Natural killer cell treated with Interleukin-12 subunit alpha and Interleukin-12 subunit beta and Interleukin-15 and Interleukin-18, amount 100 ng/mL, for 72 hours (primary cell): ENCODE results near the gene ETV3. TPM values are rescaled to one million over a fixed set of nuclear protein-coding genes. Genes with fewer than 3 reads are reported as not detected.

Source experiments
- ATAC-seq, 2 donors: fragments of 150-1000 bp; cut with Tn5 transposase in 1 of 2; sonication (Bioruptor Pico), chemical (Tn5 transposase) in 1 of 2; 2 replicates each; pipeline ENCODE4 v1.10.0; 2021
- DNase-seq: peaks from one replicate; pipeline ENCODE4 v3.0.0; 2022; ENCODE audit warnings: low spot score
- H3K27ac Mint-ChIP-seq, 2 donors: 1 replicate in 1 of 2; 2 replicates in 1 of 2; pipeline ENCODE4 v1.8.0; 2022; ENCODE audit warnings: mixed read lengths in 2 of 2, mild to moderate bottlenecking in 1 of 2, moderate library complexity in 1 of 2
- H3K27me3 Mint-ChIP-seq, 2 donors: 1 replicate in 1 of 2; 2 replicates in 1 of 2; pipeline ENCODE4 v1.8.0; 2022; ENCODE audit warnings: mixed read lengths in 2 of 2
- H3K36me3 Mint-ChIP-seq: one replicate; pipeline ENCODE4 v1.8.0; 2022; ENCODE audit warnings: mixed read lengths
- H3K4me1 Mint-ChIP-seq, 2 donors: 1 replicate in 1 of 2; 2 replicates in 1 of 2; pipeline ENCODE4 v1.8.0; 2022; ENCODE audit warnings: low read depth in 2 of 2, mixed read lengths in 2 of 2, mild to moderate bottlenecking in 1 of 2
- H3K4me3 Mint-ChIP-seq: one replicate; pipeline ENCODE4 v1.8.0; 2022; ENCODE audit warnings: mixed read lengths
- H3K9me3 Mint-ChIP-seq: 2 replicates; pipeline ENCODE4 v1.8.0; 2022; ENCODE audit warnings: mixed read lengths
- total RNA-seq, 2 donors: library from RNA; stranded (reverse); gene quantifications; one replicate each; pipeline ENCODE4 v1.2.3, GENCODE V29; 2022

Gene ETV3
- total RNA-seq, 2 donors from 2014 or later, result 45.8 to 63.0 TPM

DNA sequence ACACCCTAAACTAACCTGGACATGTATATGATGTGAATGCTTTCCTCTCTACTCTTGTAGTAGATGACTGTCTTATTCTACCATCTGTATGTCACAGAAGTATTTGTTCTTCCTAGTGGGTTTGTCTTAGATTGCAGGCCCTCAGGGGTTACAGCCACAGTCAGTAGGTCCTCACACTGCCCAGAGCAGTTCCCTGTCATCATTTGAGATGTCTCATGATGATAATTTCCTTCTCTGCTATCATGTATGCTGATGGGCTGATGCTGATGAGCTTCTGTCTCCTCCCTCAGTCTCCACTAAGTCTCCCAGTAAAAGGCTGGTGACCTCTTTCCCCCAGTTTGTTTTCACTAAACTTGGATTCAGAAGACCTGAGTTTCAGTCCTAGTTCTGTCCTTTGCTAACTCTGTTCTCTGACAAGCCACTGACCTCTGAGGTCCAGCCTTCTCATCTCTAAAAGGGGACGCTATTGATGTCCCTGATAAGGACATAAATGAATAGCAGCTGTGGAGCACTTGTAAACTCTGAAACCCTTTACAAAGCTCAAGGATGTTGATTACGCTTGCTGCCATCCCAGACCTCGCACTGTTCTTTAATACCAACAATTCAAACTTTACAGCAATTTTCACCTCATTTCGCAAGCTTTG, 3.1 kb upstream of the ETV3 start:
- DNase-seq, result no peak
- H3K4me3 Mint-ChIP-seq, result no peak overlapping the region
- H3K36me3 Mint-ChIP-seq, result peaks cover 10% of the 10 kb centered on the region
- H3K4me1 Mint-ChIP-seq, result peaks cover 19 to 28% of the 10 kb centered on the region in 2 donors
- H3K27ac Mint-ChIP-seq, result peak overlapping the region; percentile 3 to 93
- H3K9me3 Mint-ChIP-seq, result no peaks in the 10 kb centered on the region
- no peak for ATAC-seq
- no peaks in the 10 kb centered on the region for H3K27me3 Mint-ChIP-seq

DNA sequence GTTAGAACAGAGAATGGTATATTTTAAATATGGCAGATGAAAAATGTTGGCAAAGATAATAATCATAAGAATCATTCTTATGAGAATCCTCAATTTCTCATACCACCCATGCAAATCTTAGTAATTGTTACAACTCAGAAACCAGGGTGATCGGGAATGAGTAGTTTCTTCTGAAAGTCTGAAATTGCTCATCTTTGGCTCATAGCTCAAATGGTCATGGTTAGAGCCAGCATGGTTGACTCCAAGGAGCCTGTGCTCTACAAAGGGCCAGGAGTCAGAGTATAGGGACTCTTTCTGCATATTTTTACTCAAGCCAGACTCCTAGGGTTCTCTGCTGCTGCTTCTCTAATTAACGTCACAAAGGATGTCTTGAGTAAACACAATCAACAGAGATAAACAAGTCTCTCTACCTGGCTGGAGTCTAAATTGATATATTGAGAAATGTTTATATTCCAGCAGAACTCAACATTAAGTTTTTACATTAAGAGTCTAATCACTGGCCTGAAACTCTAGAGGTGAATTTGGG, 1.9 kb upstream of the ETV3 start:
- DNase-seq, result no peak
- H3K36me3 Mint-ChIP-seq, result peaks cover 22% of the 10 kb centered on the region
- peak overlapping the region; percentile 93 to 96 for H3K27ac Mint-ChIP-seq
- H3K27me3 Mint-ChIP-seq, result no peaks in the 10 kb centered on the region
- ATAC-seq, result no peak
- H3K9me3 Mint-ChIP-seq, result no peaks in the 10 kb centered on the region
- peaks cover 29 to 40% of the 10 kb centered on the region in 2 donors for H3K4me1 Mint-ChIP-seq
- peak overlapping the region; percentile 97 for H3K4me3 Mint-ChIP-seq

DNA sequence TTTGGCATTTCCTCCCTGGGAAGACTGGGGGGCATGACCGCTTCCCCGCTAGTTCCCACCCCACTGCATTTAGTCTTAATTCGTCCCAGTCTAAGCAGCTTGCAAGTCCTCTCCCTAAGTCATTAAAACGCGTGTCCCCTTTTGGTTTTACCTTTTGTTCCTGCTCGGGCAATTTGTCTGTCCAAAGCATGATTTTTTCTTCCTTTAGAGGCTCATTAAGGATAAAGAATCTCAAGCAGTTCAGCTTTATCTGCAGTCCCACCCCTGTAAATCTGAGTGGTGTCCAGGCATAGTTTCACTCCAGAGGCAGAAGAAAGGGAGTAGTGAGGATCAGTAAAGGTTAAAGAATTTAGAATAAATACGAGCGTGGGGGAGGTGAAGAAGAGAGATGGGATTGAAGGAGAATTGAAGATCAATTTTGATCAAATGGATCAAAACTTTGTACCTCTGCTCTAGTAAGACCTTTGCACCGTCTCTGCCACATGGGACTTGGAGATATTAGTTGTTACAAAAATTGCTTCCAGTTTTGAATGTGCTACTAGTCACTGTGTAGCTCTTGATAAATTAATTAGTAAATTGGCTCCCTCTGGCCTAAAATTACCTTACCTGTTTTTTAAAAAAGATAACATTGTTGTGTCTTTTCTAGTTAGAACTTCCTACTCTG, 989 bp upstream of the ETV3 start:
- ATAC-seq (no peak), DNase-seq (no peak)
- peaks cover 32% of the 10 kb centered on the region for H3K36me3 Mint-ChIP-seq
- H3K27ac Mint-ChIP-seq, result peak overlapping the region; percentile 93 to 96
- peaks cover 37 to 50% of the 10 kb centered on the region in 2 donors for H3K4me1 Mint-ChIP-seq
- H3K4me3 Mint-ChIP-seq, result peak overlapping the region; percentile 97
- H3K27me3 Mint-ChIP-seq, result no peaks in the 10 kb centered on the region
- no peaks in the 10 kb centered on the region for H3K9me3 Mint-ChIP-seq

DNA sequence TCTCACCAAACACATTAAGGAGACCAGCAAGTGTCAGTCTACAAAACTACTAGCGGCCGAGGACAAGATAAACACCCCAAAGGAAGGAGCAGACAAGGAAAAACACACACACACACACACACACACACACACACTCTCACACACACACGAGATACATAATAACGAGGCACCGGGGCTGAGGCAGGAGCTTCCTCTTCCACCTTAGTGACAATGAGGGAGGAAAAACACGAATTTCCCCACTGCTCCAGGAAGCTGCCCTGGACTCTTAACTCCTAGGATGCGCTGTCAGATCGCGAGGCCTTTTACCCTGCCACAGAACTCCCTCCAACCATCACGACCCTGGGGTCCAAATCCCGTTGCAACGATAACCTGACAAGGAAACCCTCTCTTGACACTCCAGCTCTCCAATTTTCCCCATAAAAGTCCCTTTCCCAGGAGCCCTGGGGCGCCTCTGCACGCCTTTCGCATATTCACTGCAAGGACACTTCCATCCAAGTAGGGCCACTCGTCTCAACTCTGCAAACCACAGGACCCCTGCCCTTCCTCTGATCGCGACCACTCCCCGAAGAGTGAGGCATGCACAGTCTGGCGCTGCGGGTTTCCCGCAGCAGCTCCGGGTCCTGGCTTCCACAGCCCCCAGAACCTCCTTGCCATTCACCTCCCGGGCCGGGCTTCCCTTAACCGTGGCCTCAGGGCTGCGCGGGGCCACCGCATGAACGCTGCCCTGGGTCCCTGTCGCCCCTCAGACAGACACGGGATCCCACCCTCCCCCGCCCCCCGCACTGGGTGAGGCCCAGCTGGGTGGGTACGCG, 581 bp downstream of the ETV3 start:
- ATAC-seq, result no peak
- DNase-seq, result no peak
- Mint-ChIP-seq H3K4me1 (peaks cover 50 to 65% of the 10 kb centered on the region in 2 donors), H3K36me3 (peaks cover 46% of the 10 kb centered on the region), H3K4me3 (peak overlapping the region; percentile 97), H3K9me3 (no peaks in the 10 kb centered on the region), H3K27ac (peak overlapping the region; percentile 93 to 96), H3K27me3 (no peaks in the 10 kb centered on the region)

DNA sequence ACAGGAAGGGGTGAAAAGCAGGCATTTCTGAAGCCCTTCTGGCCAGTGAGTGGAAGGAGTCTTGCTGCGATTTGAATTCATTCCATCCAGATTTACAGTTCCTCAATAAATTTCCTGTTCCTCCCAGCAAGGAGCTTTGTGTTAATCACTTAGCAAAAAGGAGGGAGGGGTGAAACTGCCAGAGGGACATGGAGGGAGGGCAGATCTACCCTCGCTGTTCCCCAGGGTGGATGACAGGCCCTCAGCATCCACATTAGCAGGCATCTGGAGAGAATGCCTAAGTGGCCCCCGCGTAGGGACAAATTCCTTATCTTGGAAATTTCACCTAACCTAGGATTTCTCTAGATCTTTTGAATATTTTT, 1.2 kb downstream of the ETV3 start:
- H3K36me3 Mint-ChIP-seq, result peaks cover 52% of the 10 kb centered on the region
- no peak for ATAC-seq
- peak overlapping the region; percentile 93 to 96 for H3K27ac Mint-ChIP-seq
- H3K27me3 Mint-ChIP-seq, result no peaks in the 10 kb centered on the region
- H3K9me3 Mint-ChIP-seq, result no peaks in the 10 kb centered on the region
- H3K4me1 Mint-ChIP-seq, result peaks cover 56 to 71% of the 10 kb centered on the region in 2 donors
- peak overlapping the region; percentile 97 for H3K4me3 Mint-ChIP-seq
- DNase-seq, result no peak

DNA sequence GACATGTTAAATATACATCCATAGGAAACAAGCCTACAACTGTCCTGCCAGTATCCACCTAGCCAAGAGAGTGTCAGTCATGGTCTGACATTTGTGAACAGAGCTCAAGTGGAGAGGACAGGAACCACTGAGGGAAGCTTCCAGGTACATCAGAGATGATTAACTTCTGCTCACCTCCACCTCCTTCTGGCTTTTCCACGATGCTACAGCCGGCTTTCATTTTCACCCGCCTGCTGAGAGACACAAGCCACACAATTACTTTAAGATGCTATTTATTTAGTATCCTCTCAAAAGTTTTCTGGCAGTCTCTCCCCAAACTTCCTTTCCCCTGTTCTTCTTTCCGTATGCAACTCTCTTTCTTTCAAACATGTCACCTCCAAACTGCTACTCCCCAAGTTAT, 2.1 kb downstream of the ETV3 start:
- Mint-ChIP-seq H3K4me1 (peaks cover 65 to 72% of the 10 kb centered on the region in 2 donors), H3K9me3 (no peaks in the 10 kb centered on the region), H3K4me3 (peak overlapping the region; percentile 97), H3K27me3 (no peaks in the 10 kb centered on the region), H3K27ac (peak overlapping the region; percentile 93 to 96), H3K36me3 (peaks cover 52% of the 10 kb centered on the region)
- ATAC-seq, result no peak
- no peak for DNase-seq

DNA sequence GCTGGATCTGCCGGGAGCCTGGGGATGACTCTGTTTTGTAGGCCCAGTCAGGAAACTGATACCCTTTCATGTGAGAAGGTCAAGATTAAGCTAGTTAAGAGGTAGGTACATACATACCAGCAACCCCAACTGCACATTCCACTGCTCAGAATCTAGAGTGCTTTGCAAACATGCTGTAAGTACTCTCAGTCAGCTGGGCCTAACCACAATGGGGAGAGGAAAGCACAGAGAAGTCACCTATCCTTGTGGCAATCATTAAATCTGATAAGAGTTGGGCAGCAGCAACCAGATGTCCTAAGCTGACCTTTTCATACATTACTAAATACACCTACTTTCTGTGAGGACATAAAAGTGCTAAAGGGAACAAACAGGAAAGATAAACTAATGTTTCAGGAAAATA, 2.5 kb downstream of the ETV3 start:
- Mint-ChIP-seq H3K4me1 (peaks cover 66 to 72% of the 10 kb centered on the region in 2 donors), H3K36me3 (peaks cover 52% of the 10 kb centered on the region), H3K27ac (peak overlapping the region; percentile 93 to 96), H3K9me3 (no peaks in the 10 kb centered on the region), H3K4me3 (peak overlapping the region; percentile 97), H3K27me3 (no peaks in the 10 kb centered on the region)
- DNase-seq, result no peak
- no peak for ATAC-seq

DNA sequence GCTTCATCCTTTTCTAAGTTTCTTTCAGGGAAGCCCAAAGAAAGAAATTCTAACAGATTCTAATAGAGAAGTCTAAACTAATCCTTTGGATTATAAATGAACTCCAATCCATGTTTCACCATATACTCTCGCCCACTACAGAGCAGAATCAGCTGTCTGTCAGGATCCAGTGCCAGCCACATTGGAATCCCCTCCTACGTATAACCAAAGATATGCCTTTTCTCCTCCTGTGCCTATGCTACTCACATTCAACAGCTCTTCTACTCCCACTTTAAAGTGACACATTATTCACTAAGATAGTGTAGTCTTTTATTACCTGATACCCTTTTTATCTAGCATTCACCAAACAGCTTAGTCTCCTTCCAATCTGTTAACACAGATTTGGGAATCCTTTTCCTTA, 3.1 kb downstream of the ETV3 start:
- Mint-ChIP-seq H3K27ac (peak overlapping the region; percentile 93 to 96), H3K36me3 (peaks cover 52% of the 10 kb centered on the region), H3K4me1 (peaks cover 66 to 72% of the 10 kb centered on the region in 2 donors), H3K9me3 (no peaks in the 10 kb centered on the region), H3K27me3 (no peaks in the 10 kb centered on the region), H3K4me3 (peak overlapping the region; percentile 97)
- DNase-seq (no peak), ATAC-seq (no peak)

DNA sequence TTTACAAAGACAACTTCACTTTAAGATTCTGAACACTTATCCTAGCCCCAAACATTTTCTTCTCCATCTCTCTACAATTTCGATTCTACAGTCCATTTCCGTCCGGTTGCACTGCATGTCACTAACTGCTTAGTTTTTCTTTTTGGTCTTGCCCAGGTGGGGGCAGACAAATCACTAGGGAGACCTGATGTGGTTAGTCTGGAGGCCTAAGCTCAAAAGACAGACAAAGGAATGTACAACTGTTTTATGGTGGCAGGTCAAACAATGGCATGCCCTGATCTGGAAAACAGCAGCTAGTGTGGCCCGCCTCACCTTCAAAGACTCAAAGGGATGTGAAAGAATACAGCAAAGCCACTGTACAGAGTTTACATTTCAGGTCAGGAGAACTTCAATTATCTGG, 3.8 kb downstream of the ETV3 start:
- H3K4me1 Mint-ChIP-seq, result peaks cover 66 to 67% of the 10 kb centered on the region in 2 donors
- H3K27ac Mint-ChIP-seq, result peak overlapping the region; percentile 93 to 96
- H3K27me3 Mint-ChIP-seq, result no peaks in the 10 kb centered on the region
- H3K9me3 Mint-ChIP-seq, result no peaks in the 10 kb centered on the region
- ATAC-seq (no peak), DNase-seq (no peak)
- H3K4me3 Mint-ChIP-seq, result peak overlapping the region; percentile 97
- peaks cover 52% of the 10 kb centered on the region for H3K36me3 Mint-ChIP-seq

DNA sequence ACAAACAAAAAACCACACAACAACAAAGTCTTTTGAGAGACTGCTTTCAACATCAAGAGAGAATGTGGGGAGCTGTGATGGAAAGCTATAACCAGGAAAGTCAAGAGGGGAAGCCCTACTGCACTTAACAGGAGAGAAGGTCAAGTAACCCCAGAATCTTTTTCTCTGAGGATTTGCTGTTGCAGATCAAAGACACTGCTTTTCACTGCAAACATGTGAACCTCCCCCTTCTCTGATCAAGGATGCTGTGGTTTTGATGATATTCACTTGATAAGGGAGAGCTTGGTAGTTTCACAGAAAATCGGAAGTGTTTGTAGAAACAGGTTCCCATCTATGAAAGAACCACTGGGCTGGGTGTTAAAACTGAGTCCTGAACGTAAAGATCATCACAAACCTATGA, 4.8 kb downstream of the ETV3 start:
- peak; percentile 21 to 29 for ATAC-seq
- peaks cover 59% of the 10 kb centered on the region in 2 donors for H3K4me1 Mint-ChIP-seq

DNA sequence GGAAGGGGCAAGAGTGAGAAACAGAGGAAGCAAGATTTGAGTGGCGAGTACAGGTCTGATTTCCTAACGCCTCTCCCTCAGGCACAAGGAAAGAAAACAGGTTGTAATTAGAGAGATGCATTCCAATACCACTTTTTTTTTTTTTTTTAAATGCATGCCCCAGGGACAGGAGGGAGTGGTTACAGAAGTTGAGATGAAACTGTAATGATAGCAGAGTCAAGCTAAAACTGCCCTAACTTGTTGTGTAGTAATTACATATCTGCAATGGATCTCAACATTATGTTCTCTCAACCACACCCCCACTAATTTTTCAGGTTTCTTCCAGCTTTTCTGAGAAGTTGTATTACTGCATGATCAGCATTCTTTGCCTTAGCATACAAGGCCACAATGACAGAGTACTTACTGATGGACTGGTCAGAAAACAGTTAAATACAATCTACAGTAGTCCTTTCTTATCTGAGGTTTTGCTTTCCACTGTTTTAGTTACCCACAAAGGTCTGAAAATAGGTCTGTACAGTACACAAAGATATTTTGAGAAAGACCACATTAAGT, 5.5 kb downstream of the ETV3 start:
- H3K4me1 Mint-ChIP-seq, result peaks cover 57 to 64% of the 10 kb centered on the region in 2 donors

More for the DNA sequence above, 4.8 kb downstream of the ETV3 start:
- H3K4me3 Mint-ChIP-seq, result peak overlapping the region; percentile 97
- H3K27ac Mint-ChIP-seq, result peak overlapping the region; percentile 93 to 96
- DNase-seq, result no peak
- H3K36me3 Mint-ChIP-seq, result peaks cover 52% of the 10 kb centered on the region
- H3K27me3 Mint-ChIP-seq, result no peaks in the 10 kb centered on the region
- H3K9me3 Mint-ChIP-seq, result no peaks in the 10 kb centered on the region

DNA sequence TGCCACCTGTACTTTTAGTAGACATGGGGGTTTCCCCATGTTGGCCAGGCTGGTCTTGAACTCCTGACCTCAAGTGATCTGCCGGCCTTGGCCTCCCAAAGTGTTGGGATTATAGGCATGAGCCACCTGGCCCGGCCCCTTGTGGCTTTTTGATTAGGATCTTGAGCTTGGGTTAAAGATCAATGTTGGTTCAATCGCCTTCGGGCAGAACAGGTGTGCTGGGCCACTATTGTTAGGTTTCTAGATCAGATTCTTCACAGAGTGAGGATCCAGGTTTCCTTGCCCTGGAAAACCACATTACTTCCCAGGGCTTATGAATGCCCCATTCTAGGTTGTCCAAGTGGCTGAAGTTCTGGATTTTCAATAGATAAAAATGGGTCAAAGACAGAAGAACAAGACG, 6.1 kb downstream of the ETV3 start:
- peaks cover 51 to 59% of the 10 kb centered on the region in 2 donors for H3K4me1 Mint-ChIP-seq
- ATAC-seq (no peak), DNase-seq (no peak)
- H3K9me3 Mint-ChIP-seq, result no peaks in the 10 kb centered on the region
- H3K27ac Mint-ChIP-seq, result peak overlapping the region; percentile 93 to 96
- peak overlapping the region; percentile 97 for H3K4me3 Mint-ChIP-seq
- H3K27me3 Mint-ChIP-seq, result no peaks in the 10 kb centered on the region
- H3K36me3 Mint-ChIP-seq, result peaks cover 53% of the 10 kb centered on the region

More for the DNA sequence above, 5.5 kb downstream of the ETV3 start:
- Mint-ChIP-seq H3K36me3 (peaks cover 57% of the 10 kb centered on the region), H3K4me3 (peak overlapping the region; percentile 97), H3K27ac (peak overlapping the region; percentile 93 to 96), H3K9me3 (no peaks in the 10 kb centered on the region), H3K27me3 (no peaks in the 10 kb centered on the region)
- ATAC-seq (no peak), DNase-seq (no peak)

DNA sequence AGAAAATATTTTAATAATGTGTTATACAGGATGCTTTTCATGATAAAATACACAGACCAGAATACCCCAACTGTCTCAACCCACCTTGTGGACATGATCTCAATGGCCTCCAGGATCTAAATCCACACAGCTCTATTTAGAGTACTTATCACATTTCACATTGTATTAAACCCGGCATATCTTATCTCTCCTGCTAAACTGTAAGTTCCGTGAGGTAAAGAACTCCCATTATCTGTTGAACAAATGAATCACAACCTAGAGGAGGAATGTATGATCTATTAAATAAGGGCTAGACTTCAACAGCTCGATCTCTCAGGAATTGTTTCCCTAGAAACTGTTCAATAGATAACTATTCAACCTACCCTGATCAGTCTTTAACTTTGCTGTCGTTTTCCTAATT, 6.9 kb downstream of the ETV3 start:
- Mint-ChIP-seq H3K27ac (peak overlapping the region; percentile 93 to 96), H3K4me1 (peaks cover 47 to 53% of the 10 kb centered on the region in 2 donors), H3K4me3 (no peak overlapping the region), H3K27me3 (no peaks in the 10 kb centered on the region), H3K9me3 (no peaks in the 10 kb centered on the region), H3K36me3 (peaks cover 49% of the 10 kb centered on the region)
- no peak for ATAC-seq
- no peak for DNase-seq
